LNCAP (cell line): ENCODE measurements around the gene UNC5A.

Experiments
- TF ChIP-seq, protein P1 (sequence below): fragments of 450-650 bp; IDR thresholded peaks from 2 replicates; pipeline ENCODE4 v1.5.1; 2017; ENCODE audit warnings: mild to moderate bottlenecking

Gene UNC5A

DNA sequence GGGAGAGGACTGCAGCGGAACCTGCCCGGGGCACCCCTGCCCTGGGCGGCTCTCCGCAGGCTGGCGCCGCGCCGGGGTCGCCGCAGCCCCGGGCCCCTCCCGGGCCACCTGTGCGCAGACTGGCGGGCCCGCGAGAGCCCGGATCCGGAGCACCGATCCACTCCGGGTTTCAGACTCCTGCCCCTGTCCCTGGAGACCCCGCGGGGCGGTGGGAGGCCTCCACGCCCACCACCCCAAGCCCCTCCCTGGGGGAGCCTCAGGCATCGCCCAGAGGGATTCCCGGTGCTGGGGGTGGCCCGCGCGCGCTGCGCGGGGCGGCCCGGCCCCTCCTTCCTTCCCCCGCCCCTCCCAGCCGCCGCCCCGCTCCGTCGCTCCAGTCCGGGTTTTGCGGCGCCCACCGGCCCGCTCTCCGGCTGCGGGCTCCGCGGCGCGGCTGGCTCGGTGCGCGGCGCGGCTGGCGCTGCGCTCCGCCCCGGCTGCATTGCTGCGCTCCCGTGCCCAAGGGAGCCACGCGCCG is at the start of gene UNC5A:
UNC5A (plus strand) TSS at position 479 of the 517 bp plus-strand sequence. CDS start 192 bp downstream, outside the sequence.
- TF ChIP-seq, protein P1, sequence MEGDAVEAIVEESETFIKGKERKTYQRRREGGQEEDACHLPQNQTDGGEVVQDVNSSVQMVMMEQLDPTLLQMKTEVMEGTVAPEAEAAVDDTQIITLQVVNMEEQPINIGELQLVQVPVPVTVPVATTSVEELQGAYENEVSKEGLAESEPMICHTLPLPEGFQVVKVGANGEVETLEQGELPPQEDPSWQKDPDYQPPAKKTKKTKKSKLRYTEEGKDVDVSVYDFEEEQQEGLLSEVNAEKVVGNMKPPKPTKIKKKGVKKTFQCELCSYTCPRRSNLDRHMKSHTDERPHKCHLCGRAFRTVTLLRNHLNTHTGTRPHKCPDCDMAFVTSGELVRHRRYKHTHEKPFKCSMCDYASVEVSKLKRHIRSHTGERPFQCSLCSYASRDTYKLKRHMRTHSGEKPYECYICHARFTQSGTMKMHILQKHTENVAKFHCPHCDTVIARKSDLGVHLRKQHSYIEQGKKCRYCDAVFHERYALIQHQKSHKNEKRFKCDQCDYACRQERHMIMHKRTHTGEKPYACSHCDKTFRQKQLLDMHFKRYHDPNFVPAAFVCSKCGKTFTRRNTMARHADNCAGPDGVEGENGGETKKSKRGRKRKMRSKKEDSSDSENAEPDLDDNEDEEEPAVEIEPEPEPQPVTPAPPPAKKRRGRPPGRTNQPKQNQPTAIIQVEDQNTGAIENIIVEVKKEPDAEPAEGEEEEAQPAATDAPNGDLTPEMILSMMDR = no peak

GRCh38 chr5:176761755-176762154 is 48.6 kb upstream of the UNC5A start:
- TF ChIP-seq, protein P1 = no peak

- TF ChIP-seq, protein P1 = no peak
These were observed 47.9 kb upstream of the UNC5A start for GRCh38 chr5:176762489-176762888.

DNA sequence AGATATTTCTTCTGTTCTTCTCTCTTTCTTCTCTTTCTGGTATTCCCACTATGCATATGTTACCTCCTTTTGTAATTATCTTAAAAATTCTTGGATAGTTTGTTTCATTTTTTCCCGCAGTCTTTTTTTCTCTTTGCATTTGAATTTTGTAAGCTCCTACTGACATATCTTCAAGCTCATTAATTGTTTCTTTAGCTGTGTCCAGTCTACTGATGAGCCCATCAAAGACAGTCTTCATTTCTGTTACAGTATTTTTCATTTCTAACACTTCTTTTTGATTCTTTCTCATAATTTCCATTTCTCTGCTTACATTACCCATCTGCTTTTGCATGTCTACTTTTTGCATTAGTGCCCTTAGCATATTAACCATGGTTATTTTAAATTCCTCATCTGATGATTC is 44.7 kb upstream of the UNC5A start:
- TF ChIP-seq, protein P1 = no peak

DNA sequence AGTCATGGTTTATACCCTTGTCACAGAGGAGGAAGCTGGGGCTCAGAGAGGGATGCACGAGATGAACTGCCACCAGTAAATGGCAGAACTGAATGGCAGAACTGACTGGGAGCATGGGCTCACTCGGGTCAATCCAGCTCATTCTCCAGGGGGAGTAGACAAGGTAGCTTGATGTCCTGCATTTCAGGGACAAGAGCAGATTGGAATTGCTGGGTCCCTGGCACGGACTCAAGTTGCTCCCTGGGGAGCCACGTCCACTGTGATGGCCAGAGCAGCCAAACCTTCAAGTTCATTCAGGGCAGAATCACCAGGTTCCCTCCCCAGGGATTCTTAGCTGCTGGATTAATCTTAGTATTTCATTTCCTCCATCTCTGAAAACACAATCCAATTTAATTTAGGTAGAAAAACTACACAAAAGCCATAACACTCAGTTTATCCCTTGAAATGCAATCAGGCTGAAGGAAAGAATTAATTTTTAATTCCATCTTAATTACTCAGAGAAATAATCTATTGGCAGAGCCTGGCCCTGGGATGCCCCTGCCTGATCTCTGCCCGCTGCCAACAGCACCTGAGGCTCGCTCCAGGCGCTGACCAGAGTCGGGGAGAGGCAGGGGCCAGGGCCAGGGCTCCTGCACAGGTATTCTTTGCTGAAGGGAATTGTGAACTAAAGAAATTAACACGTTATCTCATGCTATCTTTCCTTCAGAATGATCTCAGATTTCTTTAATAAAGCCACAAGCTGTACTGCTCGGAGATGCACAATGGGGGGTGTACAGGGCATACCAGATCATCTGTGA is 42.0 kb upstream of the UNC5A start:
- TF ChIP-seq, protein P1 = no peak

DNA sequence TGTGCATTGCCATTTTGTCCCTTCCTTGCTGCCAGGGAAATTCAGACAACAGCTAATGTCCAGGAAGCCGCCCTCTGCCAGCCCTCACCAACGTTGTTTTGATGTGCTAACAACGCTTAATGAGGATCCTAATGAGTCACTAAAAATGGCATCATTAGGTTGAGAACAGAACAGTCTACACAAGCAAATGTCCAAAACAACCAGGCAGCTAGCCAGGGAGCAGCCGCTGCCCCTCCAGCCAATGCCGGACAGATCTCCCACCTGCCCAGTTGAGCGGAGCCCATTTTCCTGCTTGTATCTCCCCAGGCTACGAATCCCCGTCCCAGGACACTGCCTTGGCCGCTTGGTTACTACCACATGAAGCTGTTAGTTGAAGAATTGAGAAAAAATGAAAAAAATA is 40.4 kb upstream of the UNC5A start:
- TF ChIP-seq, protein P1 = no peak

- TF ChIP-seq, protein P1 = no peak
These were observed 39.9 kb upstream of the UNC5A start for GRCh38 chr5:176770431-176770830.
